Liver (tissue), 9 donors: ENCODE measurements around the gene SLAIN1. TPM values are rescaled to one million over a fixed set of nuclear protein-coding genes. Genes with fewer than 3 reads are reported as not detected.

Experiments used
- DNase-seq: peaks from one replicate; pipeline ENCODE4 v3.0.0-alpha.2; 2017; ENCODE audit warnings: low spot score
- H3K27ac ChIP-seq, 2 donors: one replicate each; pipeline ENCODE4 v1.7.0; 2013; ENCODE audit warnings: inconsistent platforms in 2 of 2, low read length in 2 of 2, control low read depth in 1 of 2, low read depth in 1 of 2, mild to moderate bottlenecking in 1 of 2
- H3K27me3 ChIP-seq, 4 donors: one replicate each; pipeline versions ENCODE4 v1.6.1 to v1.7.0; 2013; ENCODE audit warnings: low read length in 3 of 4, inconsistent platforms in 1 of 4, mild to moderate bottlenecking in 1 of 4, moderate library complexity in 1 of 4; ENCODE audit not compliant: control insufficient read depth in 4 of 4, insufficient read depth in 4 of 4
- H3K36me3 ChIP-seq, 4 donors: one replicate each; pipeline versions ENCODE4 v1.6.1 to v1.7.0; 2013; ENCODE audit warnings: low read length in 3 of 4, mild to moderate bottlenecking in 3 of 4, low read depth in 1 of 4, moderate library complexity in 1 of 4; ENCODE audit not compliant: control insufficient read depth in 4 of 4, insufficient read depth in 3 of 4
- H3K4me1 ChIP-seq, 4 donors: one replicate each; pipeline versions ENCODE4 v1.6.1 to v1.7.0; 2013; ENCODE audit warnings: low read length in 3 of 4, mild to moderate bottlenecking in 3 of 4, moderate library complexity in 1 of 4; ENCODE audit not compliant: control insufficient read depth in 4 of 4, insufficient read depth in 4 of 4
- H3K4me3 ChIP-seq, 3 donors: one replicate each; pipeline versions ENCODE4 v1.6.1 to v1.7.0; 2013; ENCODE audit warnings: low read length in 3 of 3, control low read depth in 1 of 3, low read depth in 1 of 3, mild to moderate bottlenecking in 1 of 3
- H3K9ac ChIP-seq, 2 donors: one replicate each; pipeline ENCODE4 v1.7.0; 2013; ENCODE audit warnings: low read length in 2 of 2, mild to moderate bottlenecking in 2 of 2, moderate library complexity in 2 of 2, control low read depth in 1 of 2, low read depth in 1 of 2
- H3K9me3 ChIP-seq, 4 donors: one replicate each; pipeline versions ENCODE4 v1.6.1 to v1.7.0; 2013; ENCODE audit warnings: low read length in 3 of 4; ENCODE audit not compliant: control insufficient read depth in 4 of 4
- EGR1 ChIP-seq, 2 donors: IDR thresholded peaks; 2 replicates each; pipeline ENCODE4 v1.6.1; 2016 to 2018; ENCODE audit warnings: antibody characterized with exemption in 2 of 2, low read depth in 2 of 2
- FOXA1 ChIP-seq: IDR thresholded peaks from 2 replicates; pipeline ENCODE4 v1.6.1; 2016; ENCODE audit warnings: antibody characterized with exemption
- FOXA2 ChIP-seq: IDR thresholded peaks from 2 replicates; pipeline ENCODE4 v1.6.1; 2016; ENCODE audit warnings: antibody characterized with exemption
- GABPA ChIP-seq, 2 donors: IDR thresholded peaks in 1 of 2; conservative IDR thresholded peaks in 1 of 2; 2 replicates each; pipeline ENCODE4 v1.6.1; 2016; ENCODE audit warnings: antibody characterized with exemption in 2 of 2, mild to moderate bottlenecking in 1 of 2, moderate library complexity in 1 of 2
- HNF4A ChIP-seq, 2 donors: conservative IDR thresholded peaks; 2 replicates each; pipeline ENCODE4 v1.6.1; 2016; ENCODE audit warnings: antibody characterized with exemption in 2 of 2, mild to moderate bottlenecking in 2 of 2
- HNF4G ChIP-seq: IDR thresholded peaks from 2 replicates; pipeline ENCODE4 v1.6.1; 2016; ENCODE audit warnings: antibody characterized with exemption
- JUND ChIP-seq, 2 donors: IDR thresholded peaks; 2 replicates each; pipeline ENCODE4 v1.6.1; 2016; ENCODE audit warnings: antibody characterized with exemption in 2 of 2
- NR2F2 ChIP-seq: IDR thresholded peaks from 2 replicates; pipeline ENCODE4 v1.6.1; 2016; ENCODE audit warnings: antibody characterized with exemption
- RAD21 ChIP-seq, 2 donors: IDR thresholded peaks; 2 replicates each; pipeline ENCODE4 v1.6.1; 2016; ENCODE audit warnings: antibody characterized with exemption in 2 of 2, mild to moderate bottlenecking in 2 of 2
- RXRA ChIP-seq, 2 donors: IDR thresholded peaks; 2 replicates each; pipeline ENCODE4 v1.6.1; 2017 to 2018; ENCODE audit warnings: antibody characterized with exemption in 2 of 2, mild to moderate bottlenecking in 1 of 2
- SP1 ChIP-seq: IDR thresholded peaks from 2 replicates; pipeline ENCODE4 v1.6.1; 2018; ENCODE audit warnings: antibody characterized with exemption, mild to moderate bottlenecking
- TAF1 ChIP-seq: conservative IDR thresholded peaks from 2 replicates; pipeline ENCODE4 v1.6.1; 2016; ENCODE audit warnings: antibody characterized with exemption, mild to moderate bottlenecking
- YY1 ChIP-seq: IDR thresholded peaks from 2 replicates; pipeline ENCODE4 v1.6.1; 2016; ENCODE audit warnings: antibody characterized with exemption, mild to moderate bottlenecking
- WGBS: extraction: QIAGEN DNeasy Blood & Tissue Kit; methylation state at CpG from one replicate; pipeline ENCODE4 v1.1.7; 2013; 5-methylcytosine and 5-hydroxymethylcytosine counted together
- polyA plus RNA-seq, 2 donors: library from polyadenylated mRNA; stranded (reverse) in 1 of 2; unstranded in 1 of 2; fragments of 200-250 nt in 1 of 2; fragments of >200 nt in 1 of 2; fragmentation: Nextera tagmentation in 1 of 2; extraction: Ambion mirVana in 1 of 2; gene quantifications; one replicate each; pipeline versions ENCODE4 v1.2.1 to v1.2.3, GENCODE V29; 2013 to 2015
- total RNA-seq, 2 donors: library from RNA; depleted of rRNA; stranded (reverse); fragments of >200 nt; gene quantifications; one replicate each; pipeline ENCODE4 v1.2.3, GENCODE V29; 2014
- TF ChIP-seq, protein P1 (sequence below): IDR thresholded peaks from 2 replicates; pipeline ENCODE4 v1.6.1; 2016; ENCODE audit warnings: antibody characterized with exemption, mild to moderate bottlenecking
- TF ChIP-seq, protein P2 (sequence below): IDR thresholded peaks from 2 replicates; pipeline ENCODE4 v1.6.1; 2016; ENCODE audit warnings: antibody characterized with exemption
- TF ChIP-seq, protein P3 (sequence below): fragments of 150-350 bp; IDR thresholded peaks from 2 replicates; pipeline ENCODE4 v1.5.1; 2017; ENCODE audit warnings: improper control_type of control experiment, low read depth, low read length; ENCODE audit not compliant: missing input control
- TF ChIP-seq, protein P4 (sequence below): IDR thresholded peaks from 2 replicates; pipeline ENCODE4 v1.6.1; 2016; ENCODE audit warnings: antibody characterized with exemption
- TF ChIP-seq, protein P5 (sequence below): IDR thresholded peaks from 2 replicates; pipeline ENCODE4 v1.6.1; 2016; ENCODE audit warnings: antibody characterized with exemption
- donor health status: healthy.
- donor health status: healthy.
- donor health status: healthy.
- donor health status: healthy.
- donor health status: healthy.

Gene SLAIN1
- total and polyA plus RNA-seq, 4 donors = 1.9 to 7.9 (median 7.1) TPM

DNA sequence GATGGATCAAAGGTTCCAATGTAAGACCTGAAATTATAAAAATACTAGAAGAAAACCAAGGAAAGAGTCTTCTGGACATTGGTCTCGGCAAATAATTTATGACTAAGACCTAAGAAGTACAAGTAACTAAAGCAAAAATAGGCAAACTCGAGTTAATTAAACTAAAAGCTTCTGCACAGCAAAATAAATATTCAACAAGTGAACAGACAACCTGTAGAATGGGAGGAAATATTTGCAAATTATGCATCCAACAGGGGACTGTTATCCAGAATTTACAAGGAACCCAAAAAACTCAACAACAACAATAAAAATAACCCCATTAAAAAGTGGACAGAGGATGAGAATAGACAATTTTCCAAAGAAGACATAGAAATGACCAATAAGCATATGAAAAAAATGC lies 9.7 kb upstream of the SLAIN1 start:
- H3K36me3 ChIP-seq = no peaks in the 10 kb centered on the region
- 73% methylated on average over 2 of the region's 2 CpGs for WGBS
- no peak overlapping the region for H3K9ac ChIP-seq
- H3K4me1 ChIP-seq = peaks cover 0 to 8% (median 2%) of the 10 kb centered on the region in 4 donors
- DNase-seq = no peak
- H3K9me3 ChIP-seq = no peaks in the 10 kb centered on the region
- H3K4me3 ChIP-seq = no peak overlapping the region
- no peaks in the 10 kb centered on the region for H3K27me3 ChIP-seq
- TF ChIP-seq FOXA2 (no peak), HNF4G (no peak), YY1 (no peak), TAF1 (no peak), SP1 (no peak), NR2F2 (no peak), HNF4A (conservative IDR thresholded peaks at IDR 0.05) (no peak), EGR1 (IDR thresholded peaks at IDR 0.05; ENCODE audit: low read depth in 2 of 2) (no peak), RXRA (IDR thresholded peaks at IDR 0.05) (no peak)
- TF ChIP-seq, protein P1, sequence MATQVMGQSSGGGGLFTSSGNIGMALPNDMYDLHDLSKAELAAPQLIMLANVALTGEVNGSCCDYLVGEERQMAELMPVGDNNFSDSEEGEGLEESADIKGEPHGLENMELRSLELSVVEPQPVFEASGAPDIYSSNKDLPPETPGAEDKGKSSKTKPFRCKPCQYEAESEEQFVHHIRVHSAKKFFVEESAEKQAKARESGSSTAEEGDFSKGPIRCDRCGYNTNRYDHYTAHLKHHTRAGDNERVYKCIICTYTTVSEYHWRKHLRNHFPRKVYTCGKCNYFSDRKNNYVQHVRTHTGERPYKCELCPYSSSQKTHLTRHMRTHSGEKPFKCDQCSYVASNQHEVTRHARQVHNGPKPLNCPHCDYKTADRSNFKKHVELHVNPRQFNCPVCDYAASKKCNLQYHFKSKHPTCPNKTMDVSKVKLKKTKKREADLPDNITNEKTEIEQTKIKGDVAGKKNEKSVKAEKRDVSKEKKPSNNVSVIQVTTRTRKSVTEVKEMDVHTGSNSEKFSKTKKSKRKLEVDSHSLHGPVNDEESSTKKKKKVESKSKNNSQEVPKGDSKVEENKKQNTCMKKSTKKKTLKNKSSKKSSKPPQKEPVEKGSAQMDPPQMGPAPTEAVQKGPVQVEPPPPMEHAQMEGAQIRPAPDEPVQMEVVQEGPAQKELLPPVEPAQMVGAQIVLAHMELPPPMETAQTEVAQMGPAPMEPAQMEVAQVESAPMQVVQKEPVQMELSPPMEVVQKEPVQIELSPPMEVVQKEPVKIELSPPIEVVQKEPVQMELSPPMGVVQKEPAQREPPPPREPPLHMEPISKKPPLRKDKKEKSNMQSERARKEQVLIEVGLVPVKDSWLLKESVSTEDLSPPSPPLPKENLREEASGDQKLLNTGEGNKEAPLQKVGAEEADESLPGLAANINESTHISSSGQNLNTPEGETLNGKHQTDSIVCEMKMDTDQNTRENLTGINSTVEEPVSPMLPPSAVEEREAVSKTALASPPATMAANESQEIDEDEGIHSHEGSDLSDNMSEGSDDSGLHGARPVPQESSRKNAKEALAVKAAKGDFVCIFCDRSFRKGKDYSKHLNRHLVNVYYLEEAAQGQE = no peak
- TF ChIP-seq, protein P2, sequence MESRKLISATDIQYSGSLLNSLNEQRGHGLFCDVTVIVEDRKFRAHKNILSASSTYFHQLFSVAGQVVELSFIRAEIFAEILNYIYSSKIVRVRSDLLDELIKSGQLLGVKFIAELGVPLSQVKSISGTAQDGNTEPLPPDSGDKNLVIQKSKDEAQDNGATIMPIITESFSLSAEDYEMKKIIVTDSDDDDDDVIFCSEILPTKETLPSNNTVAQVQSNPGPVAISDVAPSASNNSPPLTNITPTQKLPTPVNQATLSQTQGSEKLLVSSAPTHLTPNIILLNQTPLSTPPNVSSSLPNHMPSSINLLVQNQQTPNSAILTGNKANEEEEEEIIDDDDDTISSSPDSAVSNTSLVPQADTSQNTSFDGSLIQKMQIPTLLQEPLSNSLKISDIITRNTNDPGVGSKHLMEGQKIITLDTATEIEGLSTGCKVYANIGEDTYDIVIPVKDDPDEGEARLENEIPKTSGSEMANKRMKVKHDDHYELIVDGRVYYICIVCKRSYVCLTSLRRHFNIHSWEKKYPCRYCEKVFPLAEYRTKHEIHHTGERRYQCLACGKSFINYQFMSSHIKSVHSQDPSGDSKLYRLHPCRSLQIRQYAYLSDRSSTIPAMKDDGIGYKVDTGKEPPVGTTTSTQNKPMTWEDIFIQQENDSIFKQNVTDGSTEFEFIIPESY = no peak
- no peak overlapping the region for H3K27ac ChIP-seq

DNA sequence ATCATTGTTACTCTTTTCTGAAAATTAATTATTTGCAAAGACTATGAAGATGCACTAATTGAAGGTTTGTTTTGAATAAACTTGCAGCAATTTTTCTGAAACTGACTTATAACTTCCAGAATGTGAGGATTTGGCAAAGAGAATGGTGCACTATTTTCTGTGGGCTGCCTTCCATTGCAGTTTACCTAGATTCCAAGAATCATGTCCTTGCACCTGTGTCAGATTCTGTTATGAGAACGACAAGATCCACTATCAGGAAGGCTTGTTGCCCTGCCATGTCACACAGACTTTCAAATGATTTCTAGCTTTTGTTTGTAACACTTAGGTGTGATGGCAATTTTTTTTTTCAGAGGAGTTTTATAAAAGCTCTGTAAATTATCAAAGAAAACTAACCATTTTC lies 5.6 kb upstream of the SLAIN1 start:
- Histone ChIP-seq H3K4me3 (no peak overlapping the region), H3K27me3 (no peaks in the 10 kb centered on the region), H3K9ac (no peak overlapping the region), H3K27ac (no peak overlapping the region), H3K36me3 (no peaks in the 10 kb centered on the region), H3K9me3 (no peaks in the 10 kb centered on the region), H3K4me1 (peaks cover 1 to 24% (median 12%) of the 10 kb centered on the region in 4 donors)
- 64% methylated on average over 1 of the region's 1 CpG for WGBS
- TF ChIP-seq EGR1 (IDR thresholded peaks at IDR 0.05; ENCODE audit: low read depth in 2 of 2) (no peak), TAF1 (no peak), GABPA (IDR thresholded peaks at IDR 0.05 in 1 of 2, conservative IDR thresholded peaks at IDR 0.05 in 1 of 2) (no peak), JUND (IDR thresholded peaks at IDR 0.05) (no peak), RXRA (IDR thresholded peaks at IDR 0.05) (no peak), YY1 (no peak), NR2F2 (no peak), FOXA1 (no peak), FOXA2 (no peak), HNF4G (no peak), HNF4A (conservative IDR thresholded peaks at IDR 0.05) (no peak), RAD21 (IDR thresholded peaks at IDR 0.05) (no peak), SP1 (no peak)
- TF ChIP-seq, protein P2 = no peak
- TF ChIP-seq, protein P3, sequence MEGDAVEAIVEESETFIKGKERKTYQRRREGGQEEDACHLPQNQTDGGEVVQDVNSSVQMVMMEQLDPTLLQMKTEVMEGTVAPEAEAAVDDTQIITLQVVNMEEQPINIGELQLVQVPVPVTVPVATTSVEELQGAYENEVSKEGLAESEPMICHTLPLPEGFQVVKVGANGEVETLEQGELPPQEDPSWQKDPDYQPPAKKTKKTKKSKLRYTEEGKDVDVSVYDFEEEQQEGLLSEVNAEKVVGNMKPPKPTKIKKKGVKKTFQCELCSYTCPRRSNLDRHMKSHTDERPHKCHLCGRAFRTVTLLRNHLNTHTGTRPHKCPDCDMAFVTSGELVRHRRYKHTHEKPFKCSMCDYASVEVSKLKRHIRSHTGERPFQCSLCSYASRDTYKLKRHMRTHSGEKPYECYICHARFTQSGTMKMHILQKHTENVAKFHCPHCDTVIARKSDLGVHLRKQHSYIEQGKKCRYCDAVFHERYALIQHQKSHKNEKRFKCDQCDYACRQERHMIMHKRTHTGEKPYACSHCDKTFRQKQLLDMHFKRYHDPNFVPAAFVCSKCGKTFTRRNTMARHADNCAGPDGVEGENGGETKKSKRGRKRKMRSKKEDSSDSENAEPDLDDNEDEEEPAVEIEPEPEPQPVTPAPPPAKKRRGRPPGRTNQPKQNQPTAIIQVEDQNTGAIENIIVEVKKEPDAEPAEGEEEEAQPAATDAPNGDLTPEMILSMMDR = no peak
- TF ChIP-seq, protein P1 = no peak
- TF ChIP-seq, protein P4, sequence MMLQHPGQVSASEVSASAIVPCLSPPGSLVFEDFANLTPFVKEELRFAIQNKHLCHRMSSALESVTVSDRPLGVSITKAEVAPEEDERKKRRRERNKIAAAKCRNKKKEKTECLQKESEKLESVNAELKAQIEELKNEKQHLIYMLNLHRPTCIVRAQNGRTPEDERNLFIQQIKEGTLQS = no peak
- TF ChIP-seq, protein P5, sequence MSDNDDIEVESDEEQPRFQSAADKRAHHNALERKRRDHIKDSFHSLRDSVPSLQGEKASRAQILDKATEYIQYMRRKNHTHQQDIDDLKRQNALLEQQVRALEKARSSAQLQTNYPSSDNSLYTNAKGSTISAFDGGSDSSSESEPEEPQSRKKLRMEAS = no peak
- DNase-seq = no peak
